Stimulated activated CD4-positive, alpha-beta T cell treated with anti-CD3 and anti-CD28 coated beads, Interleukin-4, amount 100 ng/mL, for 1 hour (primary cell): Measurements from ENCODE around the gene EFCAB6.

Source experiments
- DNase-seq: peaks from one replicate; pipeline ENCODE4 v3.0.0-alpha.2; 2020

Gene EFCAB6

GRCh38 chr22:43541462-43542407 lies 270.4 kb downstream of the EFCAB6 start:
- no peak for DNase-seq

- no peak for DNase-seq
These were observed 271.1 kb downstream of the EFCAB6 start for GRCh38 chr22:43541022-43541421.

GRCh38 chr22:43540529-43540923 lies 271.6 kb downstream of the EFCAB6 start:
- no peak for DNase-seq

- no peak for DNase-seq
These were observed 272.3 kb downstream of the EFCAB6 start for GRCh38 chr22:43539572-43540528.

- no peak for DNase-seq
These were observed 275.0 kb downstream of the EFCAB6 start for GRCh38 chr22:43537019-43537585.

GRCh38 chr22:43535741-43536140 lies 276.4 kb downstream of the EFCAB6 start:
- no peak for DNase-seq

- DNase-seq: no peak
These were observed 276.8 kb downstream of the EFCAB6 start for GRCh38 chr22:43535336-43535735.

- DNase-seq: no peak
These were observed 277.2 kb downstream of the EFCAB6 start for GRCh38 chr22:43534916-43535315.

GRCh38 chr22:43533656-43534428 lies 278.3 kb downstream of the EFCAB6 start:
- no peak for DNase-seq

GRCh38 chr22:43533156-43533530 lies 279.0 kb downstream of the EFCAB6 start:
- no peak for DNase-seq

GRCh38 chr22:43532301-43533155 lies 279.6 kb downstream of the EFCAB6 start:
- no peak for DNase-seq

GRCh38 chr22:43531651-43532050 lies 280.5 kb downstream of the EFCAB6 start:
- DNase-seq: no peak

- no peak for DNase-seq
These were observed 281.5 kb downstream of the EFCAB6 start for GRCh38 chr22:43530349-43531201.

- DNase-seq: no peak
These were observed 282.2 kb downstream of the EFCAB6 start for GRCh38 chr22:43529934-43530333.

GRCh38 chr22:43529461-43529860 lies 282.6 kb downstream of the EFCAB6 start:
- no peak for DNase-seq

GRCh38 chr22:43528601-43529360 lies 283.3 kb downstream of the EFCAB6 start:
- no peak for DNase-seq

GRCh38 chr22:43526946-43527345 lies 285.2 kb downstream of the EFCAB6 start:
- DNase-seq: no peak

- DNase-seq: no peak
These were observed 285.9 kb downstream of the EFCAB6 start for GRCh38 chr22:43526117-43526655.

- no peak for DNase-seq
These were observed 290.4 kb downstream of the EFCAB6 start for GRCh38 chr22:43521716-43522115.
